Panc1 (cell line): ENCODE results near the gene TFPI2. TPM values are rescaled to one million over a fixed set of nuclear protein-coding genes. Genes with fewer than 3 reads are reported as not detected.
"Not testable (repeated sequence)": the region's sequence is repeated elsewhere in the genome, so short reads cannot be mapped to it uniquely, and the experiment has no call there.

Source experiments
- ATAC-seq: fragments of 200-7000 bp; cut with Tn5 transposase; 2 replicates; pipeline ENCODE4 v1.9.1; 2020; ENCODE audit warnings: mild to moderate bottlenecking, moderate library complexity
- BruUV-seq: library from RNA; stranded (reverse); fragments of 400-500 nt; replicated peaks from 2 replicates; lab custom pipeline; 2021; lab: Mats Ljungman, UMichigan
- CTCF ChIA-PET: fragments of 300-600 bp; sonication (Branson Sonifier 250); formaldehyde crosslinking; loops from one replicate; lab custom pipeline; 2022; ENCODE audit warnings: antibody characterized with exemption; lab: Charles Lee
- POLR2A ChIA-PET: fragments of 300-600 bp; sonication (Branson Sonifier 250); formaldehyde crosslinking; loops from one replicate; lab custom pipeline; 2022; ENCODE audit warnings: antibody characterized with exemption; lab: Charles Lee
- DNase-seq: peaks from one replicate; pipeline ENCODE4 v3.0.0-alpha.2; 2010; ENCODE audit warnings: low read depth, low spot score
- H3K27ac ChIP-seq: 2 replicates; pipeline ENCODE4 v1.5.1; 2011; ENCODE audit warnings: mild to moderate bottlenecking, low read length, inconsistent platforms
- H3K27me3 ChIP-seq: fragments of 200-500 bp; sonication (Bioruptor generic); 2 replicates; pipeline ENCODE4 v1.6.0; 2014; ENCODE audit warnings: low read length, inconsistent platforms; ENCODE audit not compliant: control insufficient read depth, insufficient read depth
- H3K36me3 ChIP-seq: fragments of 200-500 bp; sonication (Bioruptor generic); 2 replicates; pipeline ENCODE4 v1.5.1; 2014; ENCODE audit warnings: inconsistent platforms, mild to moderate bottlenecking, low read length, moderate library complexity; ENCODE audit not compliant: control insufficient read depth, insufficient read depth
- H3K4me1 ChIP-seq: 2 replicates; pipeline ENCODE4 v1.5.1; 2011; ENCODE audit warnings: inconsistent platforms, mild to moderate bottlenecking, low read length, moderate library complexity; ENCODE audit not compliant: control insufficient read depth, insufficient read depth
- H3K4me3 ChIP-seq, 2 experiments: 2 replicates each; pipeline ENCODE4 v1.5.1; 2011 to 2012; ENCODE audit warnings: low read depth in 2 of 2, low read length in 2 of 2, mild to moderate bottlenecking in 2 of 2, inconsistent platforms in 1 of 2, moderate library complexity in 1 of 2
- H3K9me3 ChIP-seq: fragments of 200-500 bp; sonication (Bioruptor generic); 2 replicates; pipeline ENCODE4 v1.5.1; 2014; ENCODE audit warnings: low read depth, mild to moderate bottlenecking, inconsistent platforms, low read length, moderate library complexity; ENCODE audit not compliant: control insufficient read depth, insufficient read depth
- POLR2AphosphoS5 ChIP-seq: IDR thresholded peaks from 2 replicates; pipeline ENCODE4 v1.6.1; 2012; ENCODE audit warnings: mild to moderate bottlenecking, low read depth, low read length, moderate library complexity
- REST ChIP-seq, 2 experiments: IDR thresholded peaks; 2 replicates each; pipeline ENCODE4 v1.6.1; 2011 to 2012; ENCODE audit warnings: low read depth in 2 of 2, control low read depth in 1 of 2, low read length in 1 of 2, mild to moderate bottlenecking in 1 of 2, moderate library complexity in 1 of 2; ENCODE audit not compliant: insufficient read depth in 1 of 2
- SIN3A ChIP-seq: IDR thresholded peaks from 2 replicates; pipeline ENCODE4 v1.6.1; 2012; ENCODE audit warnings: low read depth, mild to moderate bottlenecking, low read length, moderate library complexity, borderline replicate concordance; ENCODE audit not compliant: insufficient read depth
- TCF7L2 ChIP-seq: IDR thresholded peaks from 2 replicates; pipeline ENCODE4 v1.6.1; 2011; ENCODE audit warnings: mild to moderate bottlenecking, low read depth, low read length, inconsistent platforms
- in situ Hi-C: cut with HindIII; loops from 2 replicates; pipeline ENCODE4 v1.10.0; 2016; ENCODE audit warnings: low sequenced_read_pairs, low pct_unique_long_range_greater_than_20kb
- intact Hi-C: fragments of 100-400 bp; cut with micrococcal nuclease; formaldehyde crosslinking; loops from one replicate; pipeline ENCODE4 v1.10.0; 2022; ENCODE audit not compliant: unreplicated experiment
- total RNA-seq: library from RNA; stranded (reverse); gene quantifications from one replicate; pipeline ENCODE4 v1.2.1, GENCODE V29; 2021; ENCODE audit not compliant: unreplicated experiment
- TF ChIP-seq, protein P1 (sequence below): fragments of 450-650 bp; IDR thresholded peaks from 2 replicates; pipeline ENCODE4 v1.5.1; 2017; ENCODE audit warnings: mild to moderate bottlenecking

TFPI2 gene
- total RNA-seq, 1 experiment from 2014 or later, result 2.9 TPM

DNA sequence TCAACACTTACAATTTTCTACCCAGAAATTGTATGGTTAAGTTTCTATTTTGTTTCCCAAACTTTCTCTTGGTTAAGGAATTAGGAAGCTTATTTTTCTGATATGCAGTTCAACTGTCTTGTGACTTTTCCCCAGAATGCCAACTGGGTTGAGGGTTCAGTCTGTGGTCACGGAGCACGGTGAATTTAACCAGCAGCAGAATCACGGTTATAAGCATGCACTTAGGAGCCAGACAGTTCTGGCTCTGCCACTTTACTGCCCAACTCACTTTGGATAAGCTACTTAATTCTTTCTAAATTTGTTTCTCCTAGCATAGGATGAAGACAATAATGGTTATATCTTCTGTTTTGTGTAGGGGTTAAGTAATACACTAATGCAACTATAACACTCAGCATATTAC lies 20.7 kb upstream of the TFPI2 start:
- DNase-seq, BruUV-seq, H3K4me1 ChIP-seq, intact Hi-C loops, H3K9me3 ChIP-seq, H3K27ac ChIP-seq, H3K4me3 ChIP-seq, ATAC-seq, in situ Hi-C loops, H3K27me3 ChIP-seq, H3K36me3 ChIP-seq, CTCF ChIA-PET, POLR2A ChIA-PET: not testable (repeated sequence)

DNA sequence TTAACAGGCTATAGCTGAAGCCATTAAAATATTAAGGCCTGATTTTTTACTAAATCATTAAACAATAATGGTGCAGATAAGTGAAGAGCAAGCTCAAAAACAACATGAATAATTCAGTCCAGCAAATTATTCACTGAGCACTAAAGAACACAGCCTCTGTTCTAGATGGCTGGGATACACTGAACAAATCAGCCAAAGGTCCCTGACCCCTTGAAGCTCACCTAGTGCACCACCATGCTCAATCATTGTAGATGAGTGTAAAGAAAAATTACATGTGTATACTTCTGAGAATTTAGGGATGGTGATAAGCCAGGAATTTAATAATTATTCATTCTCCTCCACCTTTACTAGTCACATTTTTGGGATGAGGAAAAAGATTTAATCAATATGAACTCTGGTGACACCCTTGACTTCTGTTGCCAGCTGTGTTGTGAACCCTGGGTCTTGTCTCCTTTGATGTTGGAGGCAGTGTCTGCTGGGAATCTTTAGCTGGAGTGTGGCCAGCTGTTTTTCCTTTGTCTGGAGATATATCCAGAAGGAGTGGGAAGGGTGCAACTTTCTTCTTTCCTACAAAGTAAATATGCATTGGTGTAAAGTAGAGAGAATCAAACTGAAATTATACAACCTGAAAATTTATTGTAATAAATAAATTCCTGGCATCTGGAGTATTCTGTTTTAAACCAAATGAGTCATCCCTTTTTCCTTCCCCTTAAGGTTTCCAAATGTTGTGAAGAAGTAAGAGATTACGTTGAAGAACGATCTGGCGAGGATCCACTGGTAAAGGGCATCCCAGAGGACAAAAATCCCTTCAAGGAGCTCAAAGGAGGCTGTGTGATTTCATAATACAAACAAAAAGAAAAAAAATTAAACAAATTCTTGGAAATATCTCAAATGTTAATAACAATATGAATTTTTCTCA lies 19.8 kb upstream of the TFPI2 start:
- Histone ChIP-seq H3K27ac (no peak overlapping the region), H3K9me3 (no peaks in the 10 kb centered on the region), H3K4me3 (no peak overlapping the region), H3K4me1 (no peaks in the 10 kb centered on the region), H3K27me3 (no peaks in the 10 kb centered on the region), H3K36me3 (no peaks in the 10 kb centered on the region)
- ChIA-PET POLR2A (interaction anchor here (0.7 kb wide), 1 partner anchor 1562 kb away, joined by 6 read pairs; no protein-coding TSS in a partner anchor), CTCF (no interaction called here)
- TF ChIP-seq SIN3A (no peak), TCF7L2 (no peak), POLR2AphosphoS5 (no peak), REST (IDR thresholded peaks at IDR 0.05; ENCODE audit: insufficient read depth in 1 of 2, low read depth in 2 of 2, low read length in 1 of 2) (no peak)
- TF ChIP-seq, protein P1, sequence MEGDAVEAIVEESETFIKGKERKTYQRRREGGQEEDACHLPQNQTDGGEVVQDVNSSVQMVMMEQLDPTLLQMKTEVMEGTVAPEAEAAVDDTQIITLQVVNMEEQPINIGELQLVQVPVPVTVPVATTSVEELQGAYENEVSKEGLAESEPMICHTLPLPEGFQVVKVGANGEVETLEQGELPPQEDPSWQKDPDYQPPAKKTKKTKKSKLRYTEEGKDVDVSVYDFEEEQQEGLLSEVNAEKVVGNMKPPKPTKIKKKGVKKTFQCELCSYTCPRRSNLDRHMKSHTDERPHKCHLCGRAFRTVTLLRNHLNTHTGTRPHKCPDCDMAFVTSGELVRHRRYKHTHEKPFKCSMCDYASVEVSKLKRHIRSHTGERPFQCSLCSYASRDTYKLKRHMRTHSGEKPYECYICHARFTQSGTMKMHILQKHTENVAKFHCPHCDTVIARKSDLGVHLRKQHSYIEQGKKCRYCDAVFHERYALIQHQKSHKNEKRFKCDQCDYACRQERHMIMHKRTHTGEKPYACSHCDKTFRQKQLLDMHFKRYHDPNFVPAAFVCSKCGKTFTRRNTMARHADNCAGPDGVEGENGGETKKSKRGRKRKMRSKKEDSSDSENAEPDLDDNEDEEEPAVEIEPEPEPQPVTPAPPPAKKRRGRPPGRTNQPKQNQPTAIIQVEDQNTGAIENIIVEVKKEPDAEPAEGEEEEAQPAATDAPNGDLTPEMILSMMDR, result no peak
- intact Hi-C loops (no loop called here), in situ Hi-C loops (no loop called here)
- DNase-seq (no peak), ATAC-seq (no peak)
- no TSS peak for BruUV-seq

- Histone ChIP-seq H3K4me1 (no peaks in the 10 kb centered on the region), H3K36me3 (no peaks in the 10 kb centered on the region), H3K27ac (no peak within 1 kb of the TSS), H3K4me3 (no peak within 1 kb of the TSS), H3K27me3 (no peaks in the 10 kb centered on the region), H3K9me3 (no peaks in the 10 kb centered on the region)
- intact Hi-C loops (no loop called here), in situ Hi-C loops (no loop called here)
- TF ChIP-seq TCF7L2 (no peak), SIN3A (no peak), POLR2AphosphoS5 (no peak), REST (IDR thresholded peaks at IDR 0.05; ENCODE audit: insufficient read depth in 1 of 2, low read depth in 2 of 2, low read length in 1 of 2) (no peak)
- TF ChIP-seq, protein P1, result no peak
- no peak for ATAC-seq
- CTCF ChIA-PET, result no interaction called here
- POLR2A ChIA-PET, result no interaction called here
- BruUV-seq, result no TSS peak
- DNase-seq, result no peak
These were observed 15.7 kb upstream of the TFPI2 start, which contains the start of gene GNGT1 for GRCh38 chr7:93906267-93906666. Gene GNGT1 (plus strand): TSS chr7:93906567. CDS start chr7:93906747, 180 bp downstream.
